ENCODE results near the gene HP1BP3.
A peak's percentile ranks its signal among the peaks of the same experiment; 100 is the strongest.

HP1BP3 gene

GRCh38 chr1:20727746-20728316, 59.3 kb downstream of the HP1BP3 start:
- POLR2A ChIA-PET = no interaction called here
- no peak for DNase-seq (ENCODE audit: low read depth, low spot score)

GRCh38 chr1:20726932-20727745, 60.0 kb downstream of the HP1BP3 start:
- no peak overlapping the region for H3K4me3 ChIP-seq (ENCODE audit: low read depth, low read length)
- TF ChIP-seq CTCF (IDR thresholded peaks at IDR 0.05; ENCODE audit: insufficient read depth, low read length, missing control alignments) = no peak
- CTCF ChIA-PET = interaction anchor here (0.9 kb wide), 1 partner anchor 29 kb away, joined by 3 read pairs; no protein-coding TSS in a partner anchor
- no peak for DNase-seq (ENCODE audit: low read depth, low spot score)
- POLR2A ChIA-PET = no interaction called here

More at GRCh38 chr1:20727746-20728316, 59.3 kb downstream of the HP1BP3 start:
- H3K4me3 ChIP-seq (ENCODE audit: low read depth, low read length) = no peak overlapping the region
- TF ChIP-seq CTCF (IDR thresholded peaks at IDR 0.05; ENCODE audit: insufficient read depth, low read length, missing control alignments) = peak; percentile 24
- CTCF ChIA-PET = interaction anchor here (0.9 to 2.2 kb wide), 2 partner anchors 9 to 30 kb away, joined by 3 to 9 read pairs; partner anchors contain the start of gene KIF17

GRCh38 chr1:20726118-20726911, 60.8 kb downstream of the HP1BP3 start:
- no peak for TF ChIP-seq CTCF (IDR thresholded peaks at IDR 0.05; ENCODE audit: insufficient read depth, low read length, missing control alignments)
- no peak for DNase-seq (ENCODE audit: low read depth, low spot score)
- POLR2A ChIA-PET = no interaction called here
- no peak overlapping the region for H3K4me3 ChIP-seq (ENCODE audit: low read depth, low read length)
- CTCF ChIA-PET = no interaction called here

GRCh38 chr1:20725189-20726117, 61.7 kb downstream of the HP1BP3 start:
- ChIA-PET POLR2A (no interaction called here), CTCF (no interaction called here)
- no peak for TF ChIP-seq CTCF (IDR thresholded peaks at IDR 0.05; ENCODE audit: insufficient read depth, low read length, missing control alignments)
- H3K4me3 ChIP-seq (ENCODE audit: low read depth, low read length) = no peak overlapping the region
- DNase-seq (ENCODE audit: low read depth, low spot score) = no peak

- no peak for TF ChIP-seq CTCF (IDR thresholded peaks at IDR 0.05; ENCODE audit: insufficient read depth, low read length, missing control alignments)
Observed at GRCh38 chr1:20724364-20725188, 62.5 kb downstream of the HP1BP3 start.

More at GRCh38 chr1:20724364-20725188, 62.5 kb downstream of the HP1BP3 start:
- no peak for DNase-seq (ENCODE audit: low read depth, low spot score)
- ChIA-PET CTCF (no interaction called here), POLR2A (no interaction called here)
- no peak overlapping the region for H3K4me3 ChIP-seq (ENCODE audit: low read depth, low read length)

Data from AG04449 (cell line).